Body of pancreas (tissue), 4 donors: ENCODE results near the gene OR2K2.

Experiments used
- POLR2A ChIP-seq, 3 donors: fragments of 450-650 bp; IDR thresholded peaks; one replicate each; pipeline ENCODE4 v1.6.1; 2016; ENCODE audit warnings: antibody characterized with exemption in 3 of 3, mild to moderate bottlenecking in 2 of 3
- TF ChIP-seq, protein P1 (sequence below), 7 experiments: fragments of 450-650 bp in 4 of 7; fragments of 200-600 bp in 3 of 7; sonication (generic) in 3 of 7; IDR thresholded peaks; one replicate each; pipeline ENCODE4 v1.5.1; 2016 to 2019; ENCODE audit warnings: antibody characterized with exemption in 7 of 7

- TF ChIP-seq POLR2A (IDR thresholded peaks at IDR 0.05), result no peak
- TF ChIP-seq, protein P1, sequence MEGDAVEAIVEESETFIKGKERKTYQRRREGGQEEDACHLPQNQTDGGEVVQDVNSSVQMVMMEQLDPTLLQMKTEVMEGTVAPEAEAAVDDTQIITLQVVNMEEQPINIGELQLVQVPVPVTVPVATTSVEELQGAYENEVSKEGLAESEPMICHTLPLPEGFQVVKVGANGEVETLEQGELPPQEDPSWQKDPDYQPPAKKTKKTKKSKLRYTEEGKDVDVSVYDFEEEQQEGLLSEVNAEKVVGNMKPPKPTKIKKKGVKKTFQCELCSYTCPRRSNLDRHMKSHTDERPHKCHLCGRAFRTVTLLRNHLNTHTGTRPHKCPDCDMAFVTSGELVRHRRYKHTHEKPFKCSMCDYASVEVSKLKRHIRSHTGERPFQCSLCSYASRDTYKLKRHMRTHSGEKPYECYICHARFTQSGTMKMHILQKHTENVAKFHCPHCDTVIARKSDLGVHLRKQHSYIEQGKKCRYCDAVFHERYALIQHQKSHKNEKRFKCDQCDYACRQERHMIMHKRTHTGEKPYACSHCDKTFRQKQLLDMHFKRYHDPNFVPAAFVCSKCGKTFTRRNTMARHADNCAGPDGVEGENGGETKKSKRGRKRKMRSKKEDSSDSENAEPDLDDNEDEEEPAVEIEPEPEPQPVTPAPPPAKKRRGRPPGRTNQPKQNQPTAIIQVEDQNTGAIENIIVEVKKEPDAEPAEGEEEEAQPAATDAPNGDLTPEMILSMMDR (IDR thresholded peaks at IDR 0.05), result no peak
These were observed 45.0 kb upstream of the OR2K2 start for GRCh38 chr9:111375062-111375461.
